ENCODE data around the gene AP3D1. TPM values are rescaled to one million over a fixed set of nuclear protein-coding genes. Genes with fewer than 3 reads are reported as not detected.

AP3D1 gene
- total and polyA plus RNA-seq, 7 donors, result 43.1 to 127 (median 55.7) TPM

- no peak overlapping the region for H3K4me3 ChIP-seq
- TF ChIP-seq CTCF (IDR thresholded peaks at IDR 0.05) (no peak), POLR2AphosphoS5 (IDR thresholded peaks at IDR 0.05) (no peak), POLR2A (IDR thresholded peaks at IDR 0.05) (no peak), EP300 (IDR thresholded peaks at IDR 0.05) (no peak)
- H3K27ac ChIP-seq, result peak overlapping the region in 2 of 4 donors; percentile 40 to 48
- 81 to 88% methylated on average over 23 of the region's 23 CpGs for WGBS, 2 donors
- H3K27me3 ChIP-seq, result no peaks in the 10 kb centered on the region
- intact Hi-C loops (cut with DNase I), result no loop called here
- no peak for DNase-seq
- H3K36me3 ChIP-seq, result peaks cover 23 to 93% (median 49%) of the 10 kb centered on the region in 4 donors
- H3K4me1 ChIP-seq, result peaks cover 0 to 44% (median 37%) of the 10 kb centered on the region in 4 donors
- H3K9me3 ChIP-seq, result no peaks in the 10 kb centered on the region
Observed at GRCh38 chr19:2079865-2080301, 71.5 kb downstream of the AP3D1 start.

GRCh38 chr19:2079076-2079864 is 72.1 kb downstream of the AP3D1 start:
- TF ChIP-seq POLR2A (IDR thresholded peaks at IDR 0.05) (no peak), CTCF (IDR thresholded peaks at IDR 0.05) (no peak), EP300 (IDR thresholded peaks at IDR 0.05) (no peak), POLR2AphosphoS5 (IDR thresholded peaks at IDR 0.05) (no peak)
- no peak for DNase-seq
- 89 to 93% methylated on average over 32 of the region's 32 CpGs for WGBS, 2 donors
- peaks cover 23 to 94% (median 49%) of the 10 kb centered on the region in 4 donors for H3K36me3 ChIP-seq
- peak overlapping the region in 2 of 4 donors; percentile 40 to 48 for H3K27ac ChIP-seq
- no peak overlapping the region for H3K4me3 ChIP-seq
- peaks cover 0 to 38% (median 34%) of the 10 kb centered on the region in 4 donors for H3K4me1 ChIP-seq
- intact Hi-C loops (cut with DNase I), result no loop called here
- H3K9me3 ChIP-seq, result no peaks in the 10 kb centered on the region
- H3K27me3 ChIP-seq, result no peaks in the 10 kb centered on the region

GRCh38 chr19:2077833-2078619 is 73.3 kb downstream of the AP3D1 start:
- Histone ChIP-seq H3K9me3 (no peaks in the 10 kb centered on the region), H3K27me3 (no peaks in the 10 kb centered on the region), H3K4me3 (no peak overlapping the region), H3K36me3 (peaks cover 23 to 94% (median 56%) of the 10 kb centered on the region in 4 donors), H3K4me1 (peaks cover 0 to 28% (median 21%) of the 10 kb centered on the region in 4 donors), H3K27ac (no peak overlapping the region)
- no peak for DNase-seq
- WGBS, 2 donors, result 97% methylated on average over 44 of the region's 44 CpGs
- no peak for TF ChIP-seq POLR2A (IDR thresholded peaks at IDR 0.05)
- no peak for TF ChIP-seq CTCF (IDR thresholded peaks at IDR 0.05)
- TF ChIP-seq POLR2AphosphoS5 (IDR thresholded peaks at IDR 0.05), result no peak
- no peak for TF ChIP-seq EP300 (IDR thresholded peaks at IDR 0.05)
- intact Hi-C loops (cut with DNase I), result no loop called here

GRCh38 chr19:2077398-2077797 is 74.0 kb downstream of the AP3D1 start:
- no peak for DNase-seq
- Histone ChIP-seq H3K36me3 (peaks cover 24 to 94% (median 62%) of the 10 kb centered on the region in 4 donors), H3K27ac (no peak overlapping the region), H3K9me3 (no peaks in the 10 kb centered on the region), H3K4me1 (peaks cover 0 to 22% (median 16%) of the 10 kb centered on the region in 4 donors), H3K27me3 (no peaks in the 10 kb centered on the region), H3K4me3 (no peak overlapping the region)
- no peak for TF ChIP-seq POLR2AphosphoS5 (IDR thresholded peaks at IDR 0.05)
- WGBS, 2 donors, result 93 to 96% methylated on average over 7 of the region's 7 CpGs
- intact Hi-C loops (cut with DNase I), result no loop called here

GRCh38 chr19:2076526-2076944 is 74.8 kb downstream of the AP3D1 start:
- H3K27ac ChIP-seq, result no peak overlapping the region
- no peaks in the 10 kb centered on the region for H3K27me3 ChIP-seq
- peaks cover 0 to 13% (median 11%) of the 10 kb centered on the region in 4 donors for H3K4me1 ChIP-seq
- TF ChIP-seq EP300 (IDR thresholded peaks at IDR 0.05) (no peak), POLR2AphosphoS5 (IDR thresholded peaks at IDR 0.05) (no peak), CTCF (IDR thresholded peaks at IDR 0.05) (no peak), POLR2A (IDR thresholded peaks at IDR 0.05) (no peak)
- intact Hi-C loops (cut with DNase I), result no loop called here
- H3K36me3 ChIP-seq, result peaks cover 33 to 100% (median 71%) of the 10 kb centered on the region in 4 donors
- no peaks in the 10 kb centered on the region for H3K9me3 ChIP-seq
- H3K4me3 ChIP-seq, result no peak overlapping the region
- no peak for DNase-seq
- 95 to 98% methylated on average over 32 of the region's 32 CpGs for WGBS, 2 donors
